GF-D8 (cell line): Measurements from ENCODE around the gene MYO5B.

Experiments
- DNase-seq: peaks from one replicate; lab custom pipeline; 2025; lab: John Stamatoyannopoulos, UW

The MYO5B gene

GRCh38 chr18:49967636-49968313 is 227.2 kb downstream of the MYO5B start:
- no peak for DNase-seq

DNA sequence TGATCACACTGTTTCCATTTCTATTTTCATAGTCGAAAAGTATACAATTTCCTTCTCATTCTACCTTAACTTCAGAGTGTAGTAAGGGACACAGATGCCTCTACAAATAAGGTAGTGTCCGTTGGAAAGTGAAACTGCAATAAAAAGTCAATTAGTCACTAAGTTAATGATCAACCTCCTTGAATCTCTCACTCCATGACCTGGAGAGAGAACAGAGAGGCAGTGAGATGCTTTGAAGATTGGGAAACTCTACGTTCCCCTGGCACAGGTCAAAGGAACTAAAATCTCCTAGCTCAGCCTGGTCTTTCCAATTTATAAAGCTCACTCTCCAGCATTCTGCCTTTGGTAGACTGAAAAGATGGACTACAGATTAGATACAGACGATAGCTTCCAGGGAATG is 227.8 kb downstream of the MYO5B start:
- DNase-seq: no peak

- no peak for DNase-seq
Measured at GRCh38 chr18:49966090-49966489, 228.9 kb downstream of the MYO5B start.

- DNase-seq: no peak
Measured at GRCh38 chr18:49963217-49963616, 231.7 kb downstream of the MYO5B start.

- no peak for DNase-seq
Measured at GRCh38 chr18:49961271-49961670, 233.7 kb downstream of the MYO5B start.

GRCh38 chr18:49960376-49960775 is 234.6 kb downstream of the MYO5B start:
- DNase-seq: no peak

DNA sequence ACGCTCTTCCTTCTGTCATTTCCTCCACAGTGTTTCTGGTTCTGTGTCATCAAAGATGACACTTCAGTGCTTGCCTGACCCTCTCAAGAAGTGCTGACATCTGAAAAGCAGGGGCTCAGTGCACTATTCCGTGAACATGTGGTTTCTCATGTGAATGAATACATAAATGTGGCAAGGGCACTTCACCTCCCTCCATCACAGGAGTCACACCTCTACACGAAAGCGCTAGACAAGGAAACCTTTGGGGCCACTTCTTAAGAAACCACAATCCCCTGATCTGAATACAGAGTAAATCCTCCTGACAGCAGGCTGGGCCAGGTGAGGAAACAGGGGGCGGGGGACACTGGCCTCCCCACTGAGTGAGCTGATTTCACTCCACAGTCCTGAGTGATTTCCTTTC is 235.8 kb downstream of the MYO5B start:
- DNase-seq: no peak

DNA sequence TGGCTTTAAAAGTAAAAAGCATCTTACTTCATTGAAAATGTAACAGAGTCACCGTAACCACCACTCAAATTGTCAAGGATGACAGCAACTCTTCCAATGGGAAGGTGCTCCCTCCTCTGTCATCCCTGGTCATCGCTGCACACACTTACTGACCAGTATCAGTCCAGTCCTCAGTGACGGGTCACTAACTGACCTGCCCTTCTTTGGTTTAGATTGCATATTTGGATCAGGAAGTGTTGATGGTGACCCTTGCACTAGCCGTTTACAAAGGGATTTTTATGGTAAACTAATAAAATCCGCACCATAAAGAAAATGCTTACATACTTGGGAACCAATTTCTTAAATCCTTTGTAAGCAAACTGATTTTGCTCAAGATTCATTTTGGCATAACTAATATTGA is 239.7 kb downstream of the MYO5B start:
- no peak for DNase-seq

DNA sequence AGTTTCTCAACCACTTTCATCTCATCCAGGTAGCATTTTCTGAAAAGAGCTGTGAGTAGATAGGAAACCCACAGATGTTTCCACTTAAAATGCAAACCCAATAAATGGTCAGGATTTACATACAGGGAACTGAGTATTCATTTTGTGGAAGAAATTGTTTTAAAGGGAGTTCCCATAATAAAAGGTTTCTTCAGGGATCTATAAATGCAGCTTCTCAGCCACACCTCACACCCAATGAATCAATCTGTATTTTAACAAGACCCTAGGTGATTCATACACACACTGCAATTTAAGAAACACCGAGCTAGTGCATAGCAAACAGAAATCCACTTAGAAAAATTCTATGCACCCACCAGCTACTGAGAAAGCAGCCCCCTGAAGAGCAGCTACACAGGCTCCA is 241.6 kb downstream of the MYO5B start:
- no peak for DNase-seq

- no peak for DNase-seq
Measured at GRCh38 chr18:49949951-49950395, 245.0 kb downstream of the MYO5B start.

DNA sequence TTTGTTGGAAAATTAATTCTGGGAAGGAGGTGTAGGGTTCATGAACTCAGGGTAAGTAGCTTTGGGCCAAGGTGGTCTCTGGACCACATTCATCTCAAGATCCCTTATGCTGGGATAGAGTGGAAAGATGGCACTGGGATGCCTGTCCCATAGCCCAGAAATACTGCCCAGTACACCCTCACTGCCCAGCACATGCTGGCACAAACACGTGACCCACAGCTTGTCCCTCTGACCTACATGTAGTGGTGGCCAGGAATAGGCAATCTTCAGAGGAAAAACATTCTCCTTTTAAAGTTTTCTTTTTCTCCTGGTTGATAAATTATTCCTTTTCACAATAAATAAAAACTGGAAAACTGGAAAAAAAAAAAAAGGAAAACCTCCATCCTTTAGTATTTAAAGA is 246.0 kb downstream of the MYO5B start:
- no peak for DNase-seq

GRCh38 chr18:49944663-49945062 is 250.3 kb downstream of the MYO5B start:
- no peak for DNase-seq

- DNase-seq: no peak
Measured at GRCh38 chr18:49936821-49937220, 258.1 kb downstream of the MYO5B start.

- DNase-seq: no peak
Measured at GRCh38 chr18:49935215-49935614, 259.7 kb downstream of the MYO5B start.

- no peak for DNase-seq
Measured at GRCh38 chr18:49934457-49934856, 260.5 kb downstream of the MYO5B start.

GRCh38 chr18:49933530-49934128 is 261.3 kb downstream of the MYO5B start:
- no peak for DNase-seq

DNA sequence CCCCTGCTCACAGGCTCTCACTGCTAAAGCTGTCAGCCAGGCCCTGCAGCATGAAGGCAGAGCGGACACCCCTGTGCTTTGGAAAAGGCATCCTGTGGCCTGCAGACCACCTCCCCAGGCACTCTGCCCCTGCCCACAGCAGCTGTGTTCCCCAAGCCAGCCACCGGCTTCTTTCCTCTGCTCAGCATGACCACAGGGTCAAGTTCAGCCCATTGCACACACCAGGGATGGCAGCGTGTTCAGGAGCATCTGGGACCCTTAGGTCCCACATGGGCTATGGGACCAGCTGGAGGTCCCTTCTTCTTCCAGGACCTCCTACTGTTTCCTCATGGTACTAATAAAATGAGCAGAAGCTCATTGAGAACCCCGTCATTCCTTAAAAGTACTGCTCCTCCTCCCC is 263.2 kb downstream of the MYO5B start:
- DNase-seq: no peak

GRCh38 chr18:49931179-49931578 is 263.8 kb downstream of the MYO5B start:
- no peak for DNase-seq

DNA sequence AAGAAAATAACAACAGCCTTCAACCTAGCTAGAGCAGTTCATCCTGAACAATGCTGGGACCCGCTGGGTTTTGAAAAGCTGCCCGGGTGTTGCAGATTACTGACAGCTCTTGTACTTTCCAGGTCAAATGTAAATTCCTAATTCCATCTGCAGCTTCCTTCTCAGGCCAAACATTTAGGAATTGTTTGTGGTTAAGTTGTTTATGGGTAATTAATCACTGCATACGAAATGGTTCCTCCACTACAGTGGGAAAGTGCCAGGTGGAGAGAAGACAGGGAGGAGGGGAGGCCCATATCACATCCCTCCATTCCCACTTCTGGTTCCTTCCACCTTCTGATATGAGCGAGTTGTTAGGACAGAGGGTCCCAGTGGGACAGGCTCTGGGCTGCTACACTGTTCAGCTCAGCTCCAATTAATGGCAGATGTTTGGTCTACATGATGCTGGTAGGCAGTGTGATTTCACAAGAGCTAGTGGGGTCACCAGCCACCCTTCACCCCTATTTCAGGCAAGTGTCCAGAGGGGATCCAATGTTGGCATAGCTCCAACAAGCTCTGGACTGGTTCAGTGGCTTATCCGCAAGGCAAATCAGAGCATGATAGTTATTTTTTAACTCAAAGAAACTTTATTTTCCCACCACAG is 268.7 kb downstream of the MYO5B start:
- no peak for DNase-seq

DNA sequence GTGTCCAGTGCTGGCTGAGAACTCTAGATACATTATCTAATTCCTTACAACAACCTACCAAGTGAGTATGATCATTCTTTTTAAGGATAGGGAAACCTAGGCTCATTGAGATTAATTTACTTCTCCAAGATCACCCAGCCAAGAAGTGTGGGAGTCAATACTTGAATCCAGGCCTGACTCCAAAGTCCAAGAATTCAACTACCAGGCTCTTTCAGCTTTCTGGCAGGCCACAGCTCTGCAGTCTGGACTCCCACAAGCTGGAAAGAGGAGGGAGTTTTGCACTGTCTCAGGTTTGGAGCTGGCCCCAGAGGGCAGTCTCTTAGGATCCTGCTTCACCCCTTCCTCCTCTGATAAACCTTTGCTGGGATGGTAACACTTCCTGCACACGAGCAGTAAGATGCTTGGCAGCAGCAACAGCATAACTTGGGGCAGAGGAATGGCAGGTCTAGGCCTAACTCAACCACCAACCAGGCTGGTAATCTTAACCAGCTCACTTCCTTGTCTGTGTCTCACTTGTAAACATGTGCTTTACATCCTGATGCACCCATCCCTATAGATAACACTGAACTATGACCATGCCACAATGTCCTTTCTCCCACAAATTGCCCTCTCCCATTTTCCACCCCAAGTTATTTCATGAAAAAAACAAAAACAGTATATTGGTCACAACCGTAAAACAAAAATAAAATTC is 270.5 kb downstream of the MYO5B start:
- DNase-seq: no peak

DNA sequence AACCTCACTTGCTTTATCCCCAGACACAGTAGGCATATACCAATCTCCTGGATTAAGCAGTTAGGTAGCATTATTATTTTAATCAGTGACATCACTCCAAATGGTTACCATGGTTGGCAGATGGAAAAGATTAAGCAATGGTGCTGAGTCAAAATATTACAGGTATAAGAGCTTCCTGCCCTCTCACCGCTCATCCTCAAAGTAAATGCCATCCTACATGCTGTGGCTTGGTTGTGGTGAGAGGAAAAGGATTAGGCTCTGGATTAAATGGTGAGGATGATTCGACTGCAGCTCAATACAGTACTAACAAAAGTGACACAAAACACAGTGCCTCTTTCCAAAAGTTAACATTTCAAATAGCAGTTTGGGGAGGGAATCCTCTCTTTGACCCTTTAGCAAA is 272.7 kb downstream of the MYO5B start:
- DNase-seq: no peak

GRCh38 chr18:49921318-49921985 is 273.5 kb downstream of the MYO5B start:
- DNase-seq: no peak
